Measurements from ENCODE around the gene PEX5L.

GRCh38 chr3:180004542-180004941 is 32.2 kb downstream of the PEX5L start:
- TF ChIP-seq, protein P1, sequence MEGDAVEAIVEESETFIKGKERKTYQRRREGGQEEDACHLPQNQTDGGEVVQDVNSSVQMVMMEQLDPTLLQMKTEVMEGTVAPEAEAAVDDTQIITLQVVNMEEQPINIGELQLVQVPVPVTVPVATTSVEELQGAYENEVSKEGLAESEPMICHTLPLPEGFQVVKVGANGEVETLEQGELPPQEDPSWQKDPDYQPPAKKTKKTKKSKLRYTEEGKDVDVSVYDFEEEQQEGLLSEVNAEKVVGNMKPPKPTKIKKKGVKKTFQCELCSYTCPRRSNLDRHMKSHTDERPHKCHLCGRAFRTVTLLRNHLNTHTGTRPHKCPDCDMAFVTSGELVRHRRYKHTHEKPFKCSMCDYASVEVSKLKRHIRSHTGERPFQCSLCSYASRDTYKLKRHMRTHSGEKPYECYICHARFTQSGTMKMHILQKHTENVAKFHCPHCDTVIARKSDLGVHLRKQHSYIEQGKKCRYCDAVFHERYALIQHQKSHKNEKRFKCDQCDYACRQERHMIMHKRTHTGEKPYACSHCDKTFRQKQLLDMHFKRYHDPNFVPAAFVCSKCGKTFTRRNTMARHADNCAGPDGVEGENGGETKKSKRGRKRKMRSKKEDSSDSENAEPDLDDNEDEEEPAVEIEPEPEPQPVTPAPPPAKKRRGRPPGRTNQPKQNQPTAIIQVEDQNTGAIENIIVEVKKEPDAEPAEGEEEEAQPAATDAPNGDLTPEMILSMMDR (IDR thresholded peaks at IDR 0.05) = no peak
- TF ChIP-seq POLR2A (IDR thresholded peaks at IDR 0.05) = no peak
